Colonic mucosa (tissue), 4 donors: ENCODE results near the gene CTTN. TPM values are rescaled to one million over a fixed set of nuclear protein-coding genes. Genes with fewer than 3 reads are reported as not detected.
A peak's percentile ranks its signal among the peaks of the same experiment; 100 is the strongest.
"Not testable (repeated sequence)": the region's sequence is repeated elsewhere in the genome, so short reads cannot be mapped to it uniquely, and the experiment has no call there.

Experiments used
- DNase-seq: peaks from one replicate; pipeline ENCODE4 v3.0.0-alpha.2; 2020
- H3K27ac ChIP-seq: fragments of 200-600 bp; one replicate; pipeline ENCODE4 v1.8.0; 2021
- H3K27me3 ChIP-seq: fragments of 200-600 bp; one replicate; pipeline ENCODE4 v1.8.0; 2021
- H3K36me3 ChIP-seq: fragments of 200-600 bp; one replicate; pipeline ENCODE4 v1.8.0; 2021
- H3K4me1 ChIP-seq: fragments of 200-600 bp; one replicate; pipeline ENCODE4 v1.8.0; 2021; ENCODE audit warnings: mild to moderate bottlenecking
- H3K4me3 ChIP-seq: fragments of 200-600 bp; one replicate; pipeline ENCODE4 v1.8.0; 2021
- H3K9ac ChIP-seq, 2 donors: one replicate each; pipeline ENCODE4 v1.7.0; 2013; ENCODE audit warnings: control low read depth in 2 of 2, low read depth in 2 of 2, low read length in 2 of 2
- H3K9me3 ChIP-seq: fragments of 200-600 bp; one replicate; pipeline ENCODE4 v1.8.0; 2021
- intact Hi-C: fragments of 100-400 bp; cut with DNase I; formaldehyde crosslinking; loops from one replicate; pipeline ENCODE4 v1.14.1; 2022
- total RNA-seq, 2 donors: library from RNA; stranded (reverse); fragmentation: NEBNext Ultra II Directional in 1 of 2; extraction: Animal tissue kit (Norgen Biotek cat#: 25700) in 1 of 2; gene quantifications; one replicate each; pipeline ENCODE4 v1.2.1, GENCODE V29; 2021
- TF ChIP-seq, protein P1 (sequence below): fragments of 200-600 bp; IDR thresholded peaks from one replicate; pipeline ENCODE4 v1.8.0; 2022; ENCODE audit warnings: antibody characterized with exemption, mild to moderate bottlenecking
- donor health status: healthy.
- donor health status: DM: no; HTN: no; CAD: no.
- donor health status: DM: no; HTN: no; CAD: no.

The CTTN gene
- total RNA-seq, 2 donors from 2014 or later, result 249 to 302 TPM

- no peaks in the 10 kb centered on the region for H3K27me3 ChIP-seq
- no peaks in the 10 kb centered on the region for H3K9me3 ChIP-seq
- H3K4me1 ChIP-seq, result no peaks in the 10 kb centered on the region
- DNase-seq, result no peak
- intact Hi-C loops, result no loop called here
- no peak overlapping the region for H3K9ac ChIP-seq
- H3K4me3 ChIP-seq, result no peak overlapping the region
- H3K36me3 ChIP-seq, result no peaks in the 10 kb centered on the region
- TF ChIP-seq, protein P1, sequence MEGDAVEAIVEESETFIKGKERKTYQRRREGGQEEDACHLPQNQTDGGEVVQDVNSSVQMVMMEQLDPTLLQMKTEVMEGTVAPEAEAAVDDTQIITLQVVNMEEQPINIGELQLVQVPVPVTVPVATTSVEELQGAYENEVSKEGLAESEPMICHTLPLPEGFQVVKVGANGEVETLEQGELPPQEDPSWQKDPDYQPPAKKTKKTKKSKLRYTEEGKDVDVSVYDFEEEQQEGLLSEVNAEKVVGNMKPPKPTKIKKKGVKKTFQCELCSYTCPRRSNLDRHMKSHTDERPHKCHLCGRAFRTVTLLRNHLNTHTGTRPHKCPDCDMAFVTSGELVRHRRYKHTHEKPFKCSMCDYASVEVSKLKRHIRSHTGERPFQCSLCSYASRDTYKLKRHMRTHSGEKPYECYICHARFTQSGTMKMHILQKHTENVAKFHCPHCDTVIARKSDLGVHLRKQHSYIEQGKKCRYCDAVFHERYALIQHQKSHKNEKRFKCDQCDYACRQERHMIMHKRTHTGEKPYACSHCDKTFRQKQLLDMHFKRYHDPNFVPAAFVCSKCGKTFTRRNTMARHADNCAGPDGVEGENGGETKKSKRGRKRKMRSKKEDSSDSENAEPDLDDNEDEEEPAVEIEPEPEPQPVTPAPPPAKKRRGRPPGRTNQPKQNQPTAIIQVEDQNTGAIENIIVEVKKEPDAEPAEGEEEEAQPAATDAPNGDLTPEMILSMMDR, result no peak
- no peak overlapping the region for H3K27ac ChIP-seq
Measured at GRCh38 chr11:70387564-70387963, 10.8 kb upstream of the CTTN start.

DNA sequence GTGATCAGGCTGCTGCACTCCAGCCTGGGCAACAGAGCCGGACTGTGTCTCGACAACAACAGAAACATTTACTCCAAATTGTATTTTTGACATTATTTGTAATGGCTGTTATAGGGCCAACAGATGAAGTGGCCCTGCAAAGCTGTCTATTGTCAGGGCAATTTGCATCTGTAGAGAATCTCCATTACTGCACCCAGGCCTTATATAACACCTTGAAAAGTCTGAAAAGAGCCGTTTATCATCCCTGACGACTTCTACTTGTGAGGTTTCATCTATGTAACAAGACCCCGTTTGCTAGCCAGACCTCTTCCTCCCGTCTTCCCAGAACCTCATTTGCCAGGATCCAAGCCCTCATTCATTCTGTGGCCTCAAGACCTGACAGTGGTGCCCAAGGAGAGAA lies 9.1 kb upstream of the CTTN start:
- Histone ChIP-seq H3K27ac (no peak overlapping the region), H3K9ac (no peak overlapping the region), H3K27me3 (no peaks in the 10 kb centered on the region), H3K4me1 (no peaks in the 10 kb centered on the region), H3K9me3 (no peaks in the 10 kb centered on the region), H3K36me3 (no peaks in the 10 kb centered on the region), H3K4me3 (no peak overlapping the region)
- no peak for DNase-seq
- TF ChIP-seq, protein P1, result no peak
- intact Hi-C loops, result no loop called here

GRCh38 chr11:70390882-70391281 lies 7.4 kb upstream of the CTTN start:
- H3K27me3 ChIP-seq, DNase-seq, H3K9ac ChIP-seq, H3K9me3 ChIP-seq, H3K27ac ChIP-seq, H3K4me3 ChIP-seq, H3K36me3 ChIP-seq, intact Hi-C loops, H3K4me1 ChIP-seq: not testable (repeated sequence)

DNA sequence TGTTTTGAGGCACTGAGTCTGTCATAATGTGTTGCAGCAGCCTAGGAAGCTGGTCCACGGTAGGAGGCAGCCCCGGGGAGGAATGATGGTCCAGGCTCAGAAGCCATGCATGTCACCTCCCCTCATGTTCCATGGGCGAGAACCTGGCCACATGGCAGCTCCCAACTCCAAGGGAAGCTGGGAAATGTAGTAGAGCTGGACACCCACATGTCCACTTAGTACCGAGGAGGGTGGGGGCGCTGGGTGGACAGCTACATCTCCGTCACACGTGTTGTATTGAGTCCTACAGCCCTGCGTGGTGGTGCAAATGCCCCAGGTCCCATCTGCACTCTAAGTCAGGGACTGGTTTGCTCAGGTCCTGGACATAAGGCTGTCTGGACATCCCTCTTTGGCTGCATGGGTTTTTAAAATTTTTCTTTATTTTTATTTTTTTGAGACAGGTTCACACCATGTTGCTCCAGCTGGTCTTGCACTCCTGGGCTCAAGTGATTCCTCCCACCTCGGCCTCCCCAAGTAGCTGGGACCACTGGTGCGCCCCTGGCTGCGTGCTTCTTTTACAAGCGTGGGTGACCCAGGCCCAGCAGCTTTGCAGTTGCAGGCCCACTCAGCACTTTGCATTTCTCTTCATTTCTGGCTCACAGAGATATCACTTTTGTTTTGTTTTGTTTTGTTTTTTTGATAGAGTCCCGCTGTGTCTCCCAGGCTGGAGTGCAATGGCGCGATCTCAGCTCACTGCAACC lies 3.9 kb upstream of the CTTN start:
- H3K27ac ChIP-seq, result no peak overlapping the region
- no peak overlapping the region for H3K4me3 ChIP-seq
- no peaks in the 10 kb centered on the region for H3K27me3 ChIP-seq
- DNase-seq, result no peak
- intact Hi-C loops, result no loop called here
- H3K9me3 ChIP-seq, result no peaks in the 10 kb centered on the region
- no peak overlapping the region for H3K9ac ChIP-seq
- TF ChIP-seq, protein P1, result no peak
- H3K4me1 ChIP-seq, result no peaks in the 10 kb centered on the region
- no peaks in the 10 kb centered on the region for H3K36me3 ChIP-seq

DNA sequence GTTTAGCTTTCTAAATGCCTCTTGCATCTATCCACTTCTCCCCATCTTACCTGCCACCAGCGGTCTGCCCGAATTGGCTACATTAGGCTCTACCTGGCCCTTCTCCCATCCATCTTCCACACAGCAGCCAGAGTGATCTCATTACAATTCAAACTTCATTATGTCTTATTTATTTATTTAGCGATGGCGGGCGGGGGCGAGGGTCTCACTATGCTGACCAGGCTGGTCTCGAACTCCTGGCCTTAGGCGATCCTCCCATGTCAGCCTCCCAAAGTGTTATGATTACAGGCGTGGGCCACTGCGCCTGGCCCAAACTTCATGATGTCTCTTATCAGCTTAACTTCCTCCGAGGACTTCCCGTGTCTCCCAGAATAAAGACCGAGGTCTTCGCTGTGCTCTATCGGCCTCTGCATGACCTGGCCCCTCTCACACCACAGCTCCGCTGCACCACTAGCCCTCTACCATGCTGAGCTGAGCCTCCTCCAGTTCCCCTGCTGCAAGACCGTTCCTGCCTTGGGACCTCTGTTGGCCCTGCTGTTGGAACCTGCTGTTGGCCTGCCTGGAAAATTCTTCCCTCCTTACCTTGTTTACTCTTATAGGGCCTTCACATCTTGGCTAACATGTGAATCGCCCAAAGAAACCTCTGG lies 870 bp upstream of the CTTN start:
- TF ChIP-seq, protein P1, result no peak
- intact Hi-C loops, result no loop called here
- Histone ChIP-seq H3K4me1 (no peaks in the 10 kb centered on the region), H3K4me3 (peak overlapping the region; percentile 67), H3K9me3 (no peaks in the 10 kb centered on the region), H3K9ac (peak overlapping the region; percentile 65 to 93), H3K27ac (peak overlapping the region; percentile 64), H3K27me3 (no peaks in the 10 kb centered on the region), H3K36me3 (no peaks in the 10 kb centered on the region)
- DNase-seq, result peak; percentile 32
